GM13977 (cell line): ENCODE data around the gene NGDN.

Source experiments
- DNase-seq: peaks from one replicate; pipeline ENCODE4 v3.0.0; 2012; ENCODE audit warnings: low spot score
- in situ Hi-C: fragments of 300-500 bp; cut with MboI; formaldehyde crosslinking; loops from one replicate; pipeline ENCODE4 v1.12.0; 2022; ENCODE audit warnings: low sequenced_read_pairs, low pct_unique_long_range_greater_than_20kb, mixed read lengths, inconsistent platforms; ENCODE audit not compliant: unreplicated experiment
- TF ChIP-seq, protein P1 (sequence below): IDR thresholded peaks from 2 replicates; pipeline ENCODE4 v1.5.1; 2012; ENCODE audit warnings: mild to moderate bottlenecking, control low read depth; ENCODE audit not compliant: insufficient read depth; ENCODE audit errors: extremely low read depth, missing control alignments

Gene NGDN

DNA sequence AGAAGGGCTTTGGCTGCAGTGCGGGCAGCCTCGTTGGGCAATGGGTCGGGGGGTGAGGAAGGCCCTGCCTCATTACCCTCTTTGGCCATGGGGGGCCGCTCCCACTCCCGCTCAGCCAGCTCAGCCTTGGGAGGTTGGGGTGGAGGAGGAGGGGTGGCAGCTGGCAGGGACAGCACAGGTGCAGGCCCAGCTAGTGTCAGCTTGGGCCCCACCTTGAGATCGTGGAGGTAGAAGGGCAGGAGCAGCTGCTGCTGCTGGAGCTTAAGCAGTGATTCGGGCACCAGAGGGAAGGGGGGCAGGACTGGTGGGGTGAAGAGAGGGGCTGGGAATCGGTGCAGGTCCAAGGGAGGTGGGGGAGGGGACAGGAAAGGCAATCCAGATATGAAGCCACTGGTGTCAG lies 56.1 kb downstream of the NGDN start:
- in situ Hi-C loops: no loop called here
- DNase-seq: no peak
- TF ChIP-seq, protein P1, sequence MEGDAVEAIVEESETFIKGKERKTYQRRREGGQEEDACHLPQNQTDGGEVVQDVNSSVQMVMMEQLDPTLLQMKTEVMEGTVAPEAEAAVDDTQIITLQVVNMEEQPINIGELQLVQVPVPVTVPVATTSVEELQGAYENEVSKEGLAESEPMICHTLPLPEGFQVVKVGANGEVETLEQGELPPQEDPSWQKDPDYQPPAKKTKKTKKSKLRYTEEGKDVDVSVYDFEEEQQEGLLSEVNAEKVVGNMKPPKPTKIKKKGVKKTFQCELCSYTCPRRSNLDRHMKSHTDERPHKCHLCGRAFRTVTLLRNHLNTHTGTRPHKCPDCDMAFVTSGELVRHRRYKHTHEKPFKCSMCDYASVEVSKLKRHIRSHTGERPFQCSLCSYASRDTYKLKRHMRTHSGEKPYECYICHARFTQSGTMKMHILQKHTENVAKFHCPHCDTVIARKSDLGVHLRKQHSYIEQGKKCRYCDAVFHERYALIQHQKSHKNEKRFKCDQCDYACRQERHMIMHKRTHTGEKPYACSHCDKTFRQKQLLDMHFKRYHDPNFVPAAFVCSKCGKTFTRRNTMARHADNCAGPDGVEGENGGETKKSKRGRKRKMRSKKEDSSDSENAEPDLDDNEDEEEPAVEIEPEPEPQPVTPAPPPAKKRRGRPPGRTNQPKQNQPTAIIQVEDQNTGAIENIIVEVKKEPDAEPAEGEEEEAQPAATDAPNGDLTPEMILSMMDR: no peak
